ENCODE results near the gene SELENON. TPM values are rescaled to one million over a fixed set of nuclear protein-coding genes. Genes with fewer than 3 reads are reported as not detected.

The SELENON gene
- total and polyA plus RNA-seq, 2 donors from 2014 or later, result 69.3 to 116 TPM

DNA sequence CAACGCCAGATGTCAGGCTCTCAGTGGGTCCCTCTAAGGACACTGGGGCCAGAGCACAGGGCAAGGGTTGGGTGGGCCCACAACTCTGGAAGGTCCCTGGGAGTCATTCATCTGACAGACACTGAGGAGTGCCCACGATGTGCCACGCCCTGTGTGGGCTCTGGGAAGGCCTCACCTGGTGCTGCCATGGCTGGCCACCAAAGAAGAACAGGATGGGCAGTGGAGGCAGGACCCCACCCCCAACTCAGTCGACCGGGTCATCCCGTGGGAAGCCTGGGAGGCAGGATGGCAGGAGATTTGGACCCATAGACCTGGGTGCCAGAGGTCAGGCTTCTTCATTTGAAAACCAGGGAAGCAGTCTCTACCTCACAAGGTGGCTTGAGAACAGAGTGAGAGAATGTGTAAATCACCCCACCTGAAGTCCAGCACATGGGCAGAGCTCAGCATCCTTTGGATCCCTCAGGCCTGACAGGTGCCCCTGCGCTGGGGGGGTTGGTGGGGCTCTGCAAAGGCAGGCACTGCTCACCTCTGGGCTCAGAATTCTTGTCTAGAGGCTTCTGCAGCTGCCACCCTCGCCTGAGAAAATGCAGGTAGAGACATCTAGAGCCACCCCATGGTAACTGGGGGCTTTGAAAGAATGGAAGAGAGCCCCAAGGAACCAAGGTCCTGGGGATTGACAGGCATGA, 1.2 kb upstream of the SELENON start:
- FAIRE-seq (no peak), DNase-seq (no peak)
- no peak for TF ChIP-seq CTCF (IDR thresholded peaks at IDR 0.05; ENCODE audit: borderline replicate concordance, extremely low read depth, insufficient read depth)
- intact Hi-C loops (cut with DNase I), result loop anchor here (10.0 kb wide), 1 partner anchor 184 kb away; the partner anchor contains the start of gene MAN1C1
- no peaks in the 10 kb centered on the region for H3K36me3 ChIP-seq (ENCODE audit: control insufficient read depth in 2 of 3, insufficient read depth in 3 of 3, low read length in 3 of 3)
- no peaks in the 10 kb centered on the region for H3K27me3 ChIP-seq (ENCODE audit: control insufficient read depth, insufficient read depth, low read length)
- no peaks in the 10 kb centered on the region for H3K9me3 ChIP-seq (ENCODE audit: control insufficient read depth in 2 of 3, insufficient read depth in 1 of 3, low read length in 3 of 3)
- H3K4me3 ChIP-seq (ENCODE audit: low read length in 3 of 3), result no peak overlapping the region
- H3K9ac ChIP-seq (ENCODE audit: low read length in 3 of 3), result peak overlapping the region in 1 of 3 donors; percentile 46
- H3K27ac ChIP-seq (ENCODE audit: low read depth in 2 of 2, low read length in 2 of 2), result peak overlapping the region in 1 of 2 donors; percentile 11
- peaks cover 0 to 34% (median 15%) of the 10 kb centered on the region in 3 donors for H3K4me1 ChIP-seq (ENCODE audit: control insufficient read depth in 2 of 3, insufficient read depth in 2 of 3, low read depth in 1 of 3, low read length in 3 of 3)

DNA sequence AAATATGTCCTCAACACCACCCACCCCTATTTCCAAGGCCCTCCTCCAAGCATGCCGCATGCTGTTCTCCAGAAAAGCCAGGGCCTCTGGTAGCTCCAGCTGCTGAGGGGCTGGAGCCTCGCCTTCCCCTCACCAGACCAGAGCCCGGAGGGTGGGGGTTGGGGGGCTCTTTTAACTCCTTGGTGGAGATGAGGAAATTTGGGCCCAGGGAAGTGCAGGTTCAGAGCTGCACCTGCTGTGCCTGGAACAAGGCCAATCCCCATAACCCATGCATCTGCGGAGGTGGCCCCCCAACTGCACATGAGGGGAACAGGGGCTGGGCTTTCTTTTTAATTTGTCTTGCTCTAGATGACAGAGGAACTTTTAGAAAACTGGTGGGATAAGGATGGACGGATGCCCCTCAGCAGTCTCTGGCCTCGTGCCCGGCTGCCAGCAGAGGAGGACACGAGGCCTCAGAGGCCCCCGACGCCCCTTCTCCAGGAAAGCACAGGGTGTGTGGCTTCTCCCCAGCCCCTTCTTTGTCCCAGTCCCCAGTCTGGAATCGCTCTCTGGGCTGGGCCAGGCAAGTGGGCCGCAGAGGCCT, 550 bp upstream of the SELENON start:
- peak overlapping the region in 2 of 3 donors; percentile 18 to 46 for H3K9ac ChIP-seq (ENCODE audit: low read length in 3 of 3)
- H3K9me3 ChIP-seq (ENCODE audit: control insufficient read depth in 2 of 3, insufficient read depth in 1 of 3, low read length in 3 of 3), result no peaks in the 10 kb centered on the region
- FAIRE-seq (no peak), DNase-seq (peak in 2 of 5 donors; percentile 61 to 64)
- no peaks in the 10 kb centered on the region for H3K27me3 ChIP-seq (ENCODE audit: control insufficient read depth, insufficient read depth, low read length)
- peaks cover 0 to 30% (median 15%) of the 10 kb centered on the region in 3 donors for H3K4me1 ChIP-seq (ENCODE audit: control insufficient read depth in 2 of 3, insufficient read depth in 2 of 3, low read depth in 1 of 3, low read length in 3 of 3)
- no peak for TF ChIP-seq CTCF (IDR thresholded peaks at IDR 0.05; ENCODE audit: borderline replicate concordance, extremely low read depth, insufficient read depth)
- intact Hi-C loops (cut with DNase I), result loop anchor here (10.0 kb wide), 1 partner anchor 185 kb away; the partner anchor contains the start of gene MAN1C1
- H3K4me3 ChIP-seq (ENCODE audit: low read length in 3 of 3), result peak overlapping the region in 2 of 3 donors; percentile 35 to 51
- no peaks in the 10 kb centered on the region for H3K36me3 ChIP-seq (ENCODE audit: control insufficient read depth in 2 of 3, insufficient read depth in 3 of 3, low read length in 3 of 3)
- peak overlapping the region; percentile 69 to 81 for H3K27ac ChIP-seq (ENCODE audit: low read depth in 2 of 2, low read length in 2 of 2)

GRCh38 chr1:25800703-25801377, 847 bp downstream of the SELENON start:
- intact Hi-C loops (cut with DNase I), result no loop called here
- Histone ChIP-seq H3K9me3 (ENCODE audit: control insufficient read depth in 2 of 3, insufficient read depth in 1 of 3, low read length in 3 of 3) (no peaks in the 10 kb centered on the region), H3K9ac (ENCODE audit: low read length in 3 of 3) (peak overlapping the region; percentile 30 to 77 (median 44)), H3K36me3 (ENCODE audit: control insufficient read depth in 2 of 3, insufficient read depth in 3 of 3, low read length in 3 of 3) (peaks cover 0 to 5% (median 0%) of the 10 kb centered on the region in 3 donors), H3K27ac (ENCODE audit: low read depth in 2 of 2, low read length in 2 of 2) (no peak overlapping the region), H3K4me1 (ENCODE audit: control insufficient read depth in 2 of 3, insufficient read depth in 2 of 3, low read depth in 1 of 3, low read length in 3 of 3) (peaks cover 0 to 32% (median 15%) of the 10 kb centered on the region in 3 donors), H3K27me3 (ENCODE audit: control insufficient read depth, insufficient read depth, low read length) (no peaks in the 10 kb centered on the region), H3K4me3 (ENCODE audit: low read length in 3 of 3) (peak overlapping the region; percentile 56 to 65 (median 59))
- no peak for TF ChIP-seq CTCF (IDR thresholded peaks at IDR 0.05; ENCODE audit: borderline replicate concordance, extremely low read depth, insufficient read depth)
- FAIRE-seq (no peak), DNase-seq (peak in 2 of 5 donors; percentile 18 to 60)

Measured in kidney (tissue), 14 donors.